Measurements from ENCODE around the gene SNAPC4. TPM values are rescaled to one million over a fixed set of nuclear protein-coding genes. Genes with fewer than 3 reads are reported as not detected.

SNAPC4 gene
- total and polyA plus RNA-seq, 2 donors (not counting 1 experiment from before 2014, with no cell fraction given) = 1.8 to 3.8 TPM

DNA sequence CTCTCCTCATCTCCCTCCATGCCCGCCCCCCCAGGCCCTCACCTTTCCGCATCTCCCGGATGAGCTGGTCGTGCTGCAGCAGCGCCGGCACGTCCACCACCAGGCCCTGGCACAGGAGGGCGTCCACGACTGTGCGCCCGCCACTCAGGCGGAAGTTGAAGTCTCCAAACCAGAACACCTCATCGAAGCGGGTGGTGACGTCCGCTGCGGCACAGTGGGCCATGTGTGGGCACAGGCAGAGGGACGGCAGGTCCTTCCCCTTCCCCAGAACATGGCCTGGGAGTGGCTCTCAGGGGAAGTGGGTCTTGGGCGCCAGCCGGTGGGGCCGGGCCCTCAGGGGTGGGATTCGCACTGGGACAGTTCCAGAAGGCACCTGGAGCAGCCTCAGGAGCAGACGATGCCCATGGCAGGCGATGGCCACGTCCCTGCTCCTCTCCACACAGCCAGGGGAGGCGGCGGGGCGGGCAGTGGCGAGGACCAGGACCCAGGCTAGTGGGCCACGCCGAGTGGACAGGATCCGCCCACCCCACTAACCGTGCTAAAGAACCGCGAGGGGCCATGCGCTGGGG lies 31.9 kb upstream of the SNAPC4 start:
- H3K4me3 ChIP-seq (replicated peaks in 1 of 4; ENCODE audit: control extremely low read depth in 1 of 4, insufficient read depth in 1 of 4, low read depth in 3 of 4, low read length in 4 of 4) = no peak overlapping the region
- H3K79me2 ChIP-seq (ENCODE audit: control insufficient read depth, insufficient read depth, low read length) = peaks cover 20% of the 10 kb centered on the region
- peaks cover under 1% of the 10 kb centered on the region for H3K4me1 ChIP-seq (ENCODE audit: control insufficient read depth, extremely low read depth, insufficient read depth, low read length)
- H3K9ac ChIP-seq (ENCODE audit: insufficient read depth, low read length) = no peak overlapping the region
- H2AFZ ChIP-seq (ENCODE audit: low read length) = no peak overlapping the region
- no peaks in the 10 kb centered on the region for H4K20me1 ChIP-seq (ENCODE audit: control insufficient read depth, extremely low read depth, insufficient read depth, low read length)
- no peak overlapping the region for H3K4me2 ChIP-seq (ENCODE audit: extremely low read depth, insufficient read depth, low read length)
- H3K9me3 ChIP-seq (ENCODE audit: control insufficient read depth, insufficient read depth, low read depth, low read length) = no peaks in the 10 kb centered on the region
- no peak for TF ChIP-seq EZH2 (IDR thresholded peaks at IDR 0.05; ENCODE audit: low read length, missing control alignments)
- TF ChIP-seq, protein P1, sequence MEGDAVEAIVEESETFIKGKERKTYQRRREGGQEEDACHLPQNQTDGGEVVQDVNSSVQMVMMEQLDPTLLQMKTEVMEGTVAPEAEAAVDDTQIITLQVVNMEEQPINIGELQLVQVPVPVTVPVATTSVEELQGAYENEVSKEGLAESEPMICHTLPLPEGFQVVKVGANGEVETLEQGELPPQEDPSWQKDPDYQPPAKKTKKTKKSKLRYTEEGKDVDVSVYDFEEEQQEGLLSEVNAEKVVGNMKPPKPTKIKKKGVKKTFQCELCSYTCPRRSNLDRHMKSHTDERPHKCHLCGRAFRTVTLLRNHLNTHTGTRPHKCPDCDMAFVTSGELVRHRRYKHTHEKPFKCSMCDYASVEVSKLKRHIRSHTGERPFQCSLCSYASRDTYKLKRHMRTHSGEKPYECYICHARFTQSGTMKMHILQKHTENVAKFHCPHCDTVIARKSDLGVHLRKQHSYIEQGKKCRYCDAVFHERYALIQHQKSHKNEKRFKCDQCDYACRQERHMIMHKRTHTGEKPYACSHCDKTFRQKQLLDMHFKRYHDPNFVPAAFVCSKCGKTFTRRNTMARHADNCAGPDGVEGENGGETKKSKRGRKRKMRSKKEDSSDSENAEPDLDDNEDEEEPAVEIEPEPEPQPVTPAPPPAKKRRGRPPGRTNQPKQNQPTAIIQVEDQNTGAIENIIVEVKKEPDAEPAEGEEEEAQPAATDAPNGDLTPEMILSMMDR (conservative IDR thresholded peaks at IDR 0.05 in 1 of 2, IDR thresholded peaks at IDR 0.05 in 1 of 2; ENCODE audit: low read depth in 1 of 2, low read length in 2 of 2) = no peak
- no peak overlapping the region for H3K27ac ChIP-seq (ENCODE audit: insufficient read depth, low read length)
- DNase-seq (ENCODE audit: low read depth in 2 of 2) = no peak
- no peaks in the 10 kb centered on the region for H3K27me3 ChIP-seq (ENCODE audit: control insufficient read depth, insufficient read depth, low read length)
- peaks cover 23% of the 10 kb centered on the region for H3K36me3 ChIP-seq (ENCODE audit: control insufficient read depth, insufficient read depth, low read length)

DNA sequence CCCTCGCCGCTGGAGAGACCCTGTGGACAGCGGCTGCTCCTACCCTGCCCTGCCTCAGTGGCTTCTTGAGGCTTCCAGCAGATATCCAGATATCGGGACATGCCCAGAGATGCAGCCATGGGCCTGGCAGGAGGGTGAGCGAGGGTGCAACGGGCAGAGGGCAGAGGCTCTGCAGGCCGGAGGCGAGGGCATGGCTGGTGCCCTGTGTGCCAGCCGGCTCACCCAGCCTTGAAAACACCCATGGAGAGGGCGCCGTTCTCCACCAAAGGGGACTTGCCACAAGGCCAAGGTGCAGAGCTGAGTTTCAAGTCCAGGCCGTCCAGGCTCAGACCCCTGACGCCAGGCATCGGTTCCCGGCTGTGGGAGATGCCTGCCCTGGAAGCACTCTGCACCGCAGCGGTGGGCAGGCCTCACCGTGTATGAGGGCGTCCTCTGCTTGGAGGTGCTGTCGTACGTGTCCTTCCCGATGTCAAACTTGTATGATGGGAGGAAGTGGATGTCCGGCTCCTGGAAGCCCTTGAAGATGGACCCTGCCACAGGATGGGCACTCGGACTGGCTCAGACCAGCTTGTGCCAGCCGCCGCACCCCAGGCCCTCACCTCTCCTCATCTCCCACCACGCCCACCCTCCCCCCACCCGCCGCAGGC lies 30.7 kb upstream of the SNAPC4 start:
- Histone ChIP-seq H3K9me3 (ENCODE audit: control insufficient read depth, insufficient read depth, low read depth, low read length) (no peaks in the 10 kb centered on the region), H3K4me3 (replicated peaks in 1 of 4; ENCODE audit: control extremely low read depth in 1 of 4, insufficient read depth in 1 of 4, low read depth in 3 of 4, low read length in 4 of 4) (no peak overlapping the region), H3K4me1 (ENCODE audit: control insufficient read depth, extremely low read depth, insufficient read depth, low read length) (no peaks in the 10 kb centered on the region), H4K20me1 (ENCODE audit: control insufficient read depth, extremely low read depth, insufficient read depth, low read length) (no peaks in the 10 kb centered on the region), H3K27ac (ENCODE audit: insufficient read depth, low read length) (no peak overlapping the region), H3K36me3 (ENCODE audit: control insufficient read depth, insufficient read depth, low read length) (peaks cover 23% of the 10 kb centered on the region), H2AFZ (ENCODE audit: low read length) (no peak overlapping the region), H3K79me2 (ENCODE audit: control insufficient read depth, insufficient read depth, low read length) (peaks cover 8% of the 10 kb centered on the region), H3K4me2 (ENCODE audit: extremely low read depth, insufficient read depth, low read length) (no peak overlapping the region), H3K9ac (ENCODE audit: insufficient read depth, low read length) (no peak overlapping the region), H3K27me3 (ENCODE audit: control insufficient read depth, insufficient read depth, low read length) (no peaks in the 10 kb centered on the region)
- DNase-seq (ENCODE audit: low read depth in 2 of 2) = no peak
- TF ChIP-seq, protein P1 (conservative IDR thresholded peaks at IDR 0.05 in 1 of 2, IDR thresholded peaks at IDR 0.05 in 1 of 2; ENCODE audit: low read depth in 1 of 2, low read length in 2 of 2) = no peak
- no peak for TF ChIP-seq EZH2 (IDR thresholded peaks at IDR 0.05; ENCODE audit: low read length, missing control alignments)

DNA sequence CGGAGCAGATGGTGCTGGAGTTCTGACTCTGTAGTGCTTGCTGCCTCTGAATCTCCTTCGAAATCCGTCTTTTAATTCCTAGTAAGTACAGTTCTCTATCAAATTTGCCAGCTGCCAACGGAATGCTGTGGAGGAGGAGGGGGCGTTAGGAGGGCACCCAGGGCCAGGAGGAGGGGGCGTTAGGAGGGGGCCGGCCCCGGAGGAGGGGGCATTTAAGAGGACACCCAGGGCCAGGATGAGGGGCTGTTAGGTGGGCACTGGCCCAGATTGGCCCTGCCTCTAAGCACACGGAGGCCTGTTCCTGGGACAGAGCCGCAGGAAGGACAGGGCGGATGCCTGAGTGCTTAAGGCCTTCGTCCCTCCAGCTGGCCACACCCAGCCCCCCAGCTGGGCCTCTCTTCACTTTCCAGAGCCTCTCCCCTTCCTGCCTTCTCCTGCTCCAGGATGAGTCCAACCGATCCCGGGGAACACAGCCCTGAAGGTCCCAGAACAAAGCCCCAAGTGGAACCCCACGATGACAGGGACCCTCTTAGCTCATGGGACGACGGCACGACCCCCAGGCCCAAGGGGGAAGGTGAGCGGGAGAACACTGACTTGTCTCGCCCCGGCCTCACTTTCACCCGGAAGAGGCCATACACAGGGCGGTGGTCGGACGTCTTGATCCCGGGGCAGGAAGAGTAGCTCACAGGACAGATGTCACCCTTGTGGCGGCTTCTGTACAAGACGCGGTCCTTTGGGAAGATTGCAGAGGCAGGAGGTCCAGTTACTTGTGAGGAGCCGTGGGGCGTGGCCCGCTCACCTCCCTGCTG lies 29.9 kb upstream of the SNAPC4 start:
- H3K36me3 ChIP-seq (ENCODE audit: control insufficient read depth, insufficient read depth, low read length) = peaks cover 24% of the 10 kb centered on the region
- TF ChIP-seq EZH2 (IDR thresholded peaks at IDR 0.05; ENCODE audit: low read length, missing control alignments) = no peak
- TF ChIP-seq, protein P1 (conservative IDR thresholded peaks at IDR 0.05 in 1 of 2, IDR thresholded peaks at IDR 0.05 in 1 of 2; ENCODE audit: low read depth in 1 of 2, low read length in 2 of 2) = no peak
- H4K20me1 ChIP-seq (ENCODE audit: control insufficient read depth, extremely low read depth, insufficient read depth, low read length) = no peaks in the 10 kb centered on the region
- peaks cover under 1% of the 10 kb centered on the region for H3K79me2 ChIP-seq (ENCODE audit: control insufficient read depth, insufficient read depth, low read length)
- no peak overlapping the region for H3K4me2 ChIP-seq (ENCODE audit: extremely low read depth, insufficient read depth, low read length)
- no peaks in the 10 kb centered on the region for H3K4me1 ChIP-seq (ENCODE audit: control insufficient read depth, extremely low read depth, insufficient read depth, low read length)
- H3K27me3 ChIP-seq (ENCODE audit: control insufficient read depth, insufficient read depth, low read length) = no peaks in the 10 kb centered on the region
- no peak overlapping the region for H3K9ac ChIP-seq (ENCODE audit: insufficient read depth, low read length)
- H3K27ac ChIP-seq (ENCODE audit: insufficient read depth, low read length) = no peak overlapping the region
- no peak overlapping the region for H2AFZ ChIP-seq (ENCODE audit: low read length)
- DNase-seq (ENCODE audit: low read depth in 2 of 2) = no peak
- no peaks in the 10 kb centered on the region for H3K9me3 ChIP-seq (ENCODE audit: control insufficient read depth, insufficient read depth, low read depth, low read length)
- no peak overlapping the region for H3K4me3 ChIP-seq (replicated peaks in 1 of 4; ENCODE audit: control extremely low read depth in 1 of 4, insufficient read depth in 1 of 4, low read depth in 3 of 4, low read length in 4 of 4)
